ENCODE data around the gene RAB6A.

Gene RAB6A

GRCh38 chr11:73653996-73654395 lies 106.9 kb downstream of the RAB6A start:
- DNase-seq (ENCODE audit: low spot score): no peak

GRCh38 chr11:73652856-73653559 lies 107.9 kb downstream of the RAB6A start:
- DNase-seq (ENCODE audit: low spot score): no peak

- no peak for DNase-seq (ENCODE audit: low spot score)
Observed at GRCh38 chr11:73652046-73652730, 108.7 kb downstream of the RAB6A start.

GRCh38 chr11:73651661-73652045 lies 109.2 kb downstream of the RAB6A start:
- no peak for DNase-seq (ENCODE audit: low spot score)

DNA sequence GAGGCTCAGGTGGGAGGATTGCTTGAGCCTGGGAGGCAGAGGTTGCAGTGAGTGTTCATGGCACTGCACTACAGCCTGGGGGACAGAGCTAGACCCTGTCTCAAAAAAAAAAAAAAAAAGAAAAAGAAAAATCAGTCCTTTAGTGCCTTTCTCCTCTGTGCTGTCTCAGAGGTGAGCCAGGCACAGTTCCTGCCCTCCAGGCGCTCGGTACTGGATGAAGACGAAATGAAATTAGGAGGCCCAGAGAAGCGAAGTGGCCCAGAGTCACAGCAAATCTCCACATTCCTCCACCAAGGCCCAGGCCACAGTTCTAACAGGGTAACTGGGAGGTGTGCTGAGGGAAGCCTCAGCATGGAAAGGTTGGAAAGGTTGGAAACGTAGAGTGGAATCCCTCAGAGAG lies 109.6 kb downstream of the RAB6A start:
- no peak for DNase-seq (ENCODE audit: low spot score)

DNA sequence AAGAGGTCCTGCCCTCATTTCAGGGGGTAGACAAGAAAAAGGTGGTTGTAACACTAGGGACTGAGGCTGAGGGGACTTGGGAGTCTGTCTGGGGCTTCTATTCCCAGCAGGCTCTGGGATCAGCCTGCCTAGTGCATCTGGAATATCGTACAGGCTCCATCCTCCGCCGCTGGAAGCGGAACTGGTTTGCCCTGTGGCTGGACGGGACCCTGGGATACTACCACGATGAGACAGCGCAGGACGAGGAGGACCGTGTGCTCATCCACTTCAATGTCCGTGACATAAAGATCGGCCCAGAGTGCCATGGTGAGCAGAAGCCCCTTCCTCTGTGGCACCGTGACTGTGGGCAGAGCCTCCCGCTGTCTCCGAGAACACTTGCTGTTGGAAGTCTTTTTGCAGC lies 110.5 kb downstream of the RAB6A start:
- no peak for DNase-seq (ENCODE audit: low spot score)

- DNase-seq (ENCODE audit: low spot score): no peak
Observed at GRCh38 chr11:73649206-73649605, 111.7 kb downstream of the RAB6A start.

- no peak for DNase-seq (ENCODE audit: low spot score)
Observed at GRCh38 chr11:73648571-73649046, 112.3 kb downstream of the RAB6A start.

GRCh38 chr11:73648121-73648520 lies 112.8 kb downstream of the RAB6A start:
- no peak for DNase-seq (ENCODE audit: low spot score)

DNA sequence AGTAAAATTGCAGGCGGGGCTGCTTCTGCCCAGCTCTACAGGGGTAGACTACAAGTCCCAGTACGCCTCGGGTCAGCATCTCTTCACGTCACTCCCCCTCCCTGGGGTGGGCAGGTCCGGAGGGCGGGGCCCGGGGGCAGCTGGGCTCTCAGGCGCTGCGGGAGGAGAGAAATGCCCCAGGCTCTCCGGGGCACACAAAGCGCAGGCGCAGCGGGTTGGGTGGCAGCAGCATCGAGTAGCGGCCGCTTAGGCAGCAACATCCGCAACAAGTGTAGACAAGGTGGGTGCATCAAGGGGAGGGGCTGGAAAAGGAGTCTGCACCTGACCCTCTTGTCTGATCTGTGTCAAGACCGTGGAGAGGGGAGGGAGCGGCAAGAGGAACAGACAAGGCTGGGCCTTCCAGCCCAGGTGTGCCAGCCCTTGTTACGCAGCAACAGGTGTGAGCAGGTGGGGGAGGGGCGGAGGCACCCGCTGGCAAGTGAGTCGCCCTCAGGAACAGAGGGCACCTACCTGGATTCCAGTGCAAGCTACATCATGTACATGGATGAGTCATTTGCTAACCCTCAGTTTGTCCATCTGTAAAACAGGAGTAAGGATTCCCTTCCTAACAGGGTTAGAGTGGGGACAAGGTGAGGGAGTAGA lies 113.3 kb downstream of the RAB6A start:
- no peak for DNase-seq (ENCODE audit: low spot score)

DNA sequence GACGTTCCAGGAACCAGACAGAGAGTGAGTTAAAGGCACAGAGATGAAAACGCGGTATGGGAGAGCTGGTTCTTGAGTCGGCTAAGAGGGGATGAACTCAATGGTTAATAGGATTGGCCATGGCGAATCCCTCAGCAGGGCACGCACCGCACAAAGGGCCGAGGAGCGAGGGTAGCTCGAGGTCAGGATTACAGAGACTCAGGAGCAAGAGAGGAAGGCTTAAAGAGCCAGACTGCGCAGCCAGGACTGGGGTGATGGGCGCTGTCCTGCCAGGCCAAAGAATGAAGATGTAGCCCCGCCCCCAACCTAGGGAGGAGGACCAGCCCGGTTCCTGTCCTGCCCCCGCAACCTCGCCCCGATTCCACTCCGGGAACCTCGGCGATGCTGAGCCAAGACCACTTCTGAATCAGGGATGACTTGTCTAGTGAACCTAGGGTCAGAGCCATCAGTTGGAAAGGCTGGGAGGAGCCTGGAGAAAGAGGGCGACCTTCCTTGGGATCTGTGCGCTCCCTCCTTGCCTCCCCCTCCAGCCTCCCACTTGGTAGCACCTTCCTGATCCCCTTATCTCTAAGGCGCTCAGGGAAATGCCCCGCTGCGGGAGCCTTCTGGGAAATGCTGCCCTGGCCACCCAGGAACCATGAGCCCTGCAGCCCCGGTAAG lies 114.8 kb downstream of the RAB6A start, which contains the start of gene PLEKHB1:
Gene PLEKHB1 (plus strand): TSS at position 610 of the 660 bp plus-strand sequence. CDS start 28 bp downstream, at position 638.
- no peak for DNase-seq (ENCODE audit: low spot score)

- DNase-seq (ENCODE audit: low spot score): no peak
Observed at GRCh38 chr11:73645121-73645969, 115.5 kb downstream of the RAB6A start.

- no peak for DNase-seq (ENCODE audit: low spot score)
Observed at GRCh38 chr11:73641668-73642067, 119.2 kb downstream of the RAB6A start.

- no peak for DNase-seq (ENCODE audit: low spot score)
Observed at GRCh38 chr11:73640592-73640991, 120.3 kb downstream of the RAB6A start.

DNA sequence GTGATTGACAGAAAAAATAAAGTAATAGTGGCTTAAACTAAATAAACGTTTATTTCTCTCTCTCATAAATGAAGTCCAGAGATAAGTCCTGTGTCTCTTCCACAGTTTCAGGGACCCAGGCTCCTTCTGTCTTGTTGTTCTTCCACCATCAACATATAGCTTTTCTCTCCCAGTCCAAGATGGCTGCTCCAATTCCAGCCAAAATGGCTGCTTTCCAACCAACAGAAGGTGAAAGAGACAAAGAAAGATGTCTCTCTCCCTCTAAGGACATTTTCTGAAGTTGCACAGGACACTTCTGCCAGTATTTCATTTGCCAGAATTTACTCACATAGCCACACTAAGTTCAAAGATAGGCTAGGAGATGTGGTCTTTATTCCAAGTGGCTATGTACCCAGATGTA lies 123.9 kb downstream of the RAB6A start:
- DNase-seq (ENCODE audit: low spot score): no peak

DNA sequence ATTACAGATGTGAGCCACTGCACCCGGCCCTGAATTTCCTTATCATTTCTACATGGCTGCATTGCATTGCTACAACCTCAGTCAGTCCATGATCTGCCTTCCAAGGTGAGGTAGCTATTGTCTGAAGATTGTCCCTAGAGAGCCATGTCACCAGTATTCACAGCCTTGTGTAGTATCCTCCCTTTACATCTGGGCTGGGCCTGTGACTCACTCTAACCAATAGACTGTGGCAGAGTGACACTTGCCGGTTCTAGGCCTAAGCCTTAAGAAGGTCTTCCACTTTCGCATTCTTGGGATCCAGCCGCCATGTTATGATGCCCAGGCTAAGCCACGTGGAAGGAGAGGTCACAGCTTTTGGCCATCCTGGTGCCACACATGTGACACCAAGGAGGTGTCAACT lies 124.6 kb downstream of the RAB6A start:
- DNase-seq (ENCODE audit: low spot score): no peak

DNA sequence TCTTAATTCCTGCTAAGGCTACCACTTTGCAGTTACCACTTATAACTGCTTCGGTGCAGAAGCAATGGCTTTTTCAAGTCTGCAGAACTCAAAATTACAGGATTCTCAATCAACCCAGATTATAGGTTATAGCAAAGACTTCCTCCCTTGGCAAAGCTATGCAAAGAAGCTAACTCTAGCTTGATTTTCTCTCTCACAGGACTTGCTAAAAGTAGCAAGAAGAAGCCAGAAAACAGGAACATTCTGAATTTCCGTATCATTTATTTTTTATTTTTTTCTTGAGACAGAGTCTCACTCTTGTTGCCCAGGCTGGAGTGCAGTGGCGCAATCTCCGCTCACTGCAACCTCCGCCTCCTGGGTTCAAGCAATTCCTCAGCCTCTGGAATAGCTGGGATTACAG lies 125.2 kb downstream of the RAB6A start:
- DNase-seq (ENCODE audit: low spot score): no peak

- DNase-seq (ENCODE audit: low spot score): no peak
Observed at GRCh38 chr11:73633999-73634398, 126.9 kb downstream of the RAB6A start.

- no peak for DNase-seq (ENCODE audit: low spot score)
Observed at GRCh38 chr11:73632996-73633395, 127.9 kb downstream of the RAB6A start.

DNA sequence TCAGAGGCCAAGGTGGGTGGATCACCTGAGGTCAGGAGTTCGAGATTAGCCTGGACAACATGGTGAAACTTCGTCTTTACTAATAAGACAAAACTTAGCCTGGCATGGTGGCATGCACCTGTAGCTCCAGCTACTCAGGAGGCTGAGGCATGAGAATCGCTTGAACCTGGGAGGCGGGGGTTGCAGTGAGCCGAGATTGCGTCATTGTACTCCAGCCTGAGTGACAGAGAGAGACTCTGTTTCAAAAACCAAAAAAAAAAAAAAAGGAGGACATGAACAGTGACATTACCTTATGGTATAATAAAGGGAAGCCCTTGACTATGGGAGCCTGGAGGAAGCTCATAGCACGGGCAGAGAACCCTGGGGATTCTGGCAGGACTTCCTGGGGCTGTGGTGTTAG lies 131.0 kb downstream of the RAB6A start:
- no peak for DNase-seq (ENCODE audit: low spot score)

DNA sequence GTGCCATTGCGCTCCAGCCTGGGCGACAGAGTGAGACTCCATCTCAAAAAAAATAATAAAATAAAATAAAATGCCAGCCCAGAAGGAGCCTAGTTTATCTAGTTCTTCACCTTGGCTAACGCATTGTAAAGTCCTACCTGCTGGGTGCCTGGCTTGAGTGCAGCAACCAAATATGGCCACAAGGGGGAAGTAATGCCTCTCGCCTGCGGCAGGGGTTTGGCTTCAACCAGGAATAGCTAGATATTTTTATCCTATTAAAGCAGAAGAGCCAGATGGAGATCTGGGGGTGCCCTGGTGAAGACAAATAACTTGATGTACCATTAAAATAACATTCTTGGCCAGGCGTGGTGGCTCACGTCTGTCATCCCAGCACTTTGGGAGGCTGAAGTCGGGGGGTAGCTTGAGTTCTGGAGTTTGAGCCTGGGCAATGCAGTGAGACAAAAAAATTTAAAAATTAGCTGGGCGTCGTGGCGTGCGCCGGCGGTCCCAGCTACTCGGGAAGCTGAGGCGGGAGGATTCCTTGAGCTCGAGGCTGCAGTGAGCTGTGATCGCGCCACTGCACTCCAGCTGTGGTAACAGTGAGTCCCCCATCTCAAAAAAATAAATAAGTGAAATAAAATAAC lies 135.1 kb downstream of the RAB6A start:
- DNase-seq (ENCODE audit: low spot score): peak; percentile 70

Measured in RKO (cell line).